ENCODE measurements around the gene AIP. TPM values are rescaled to one million over a fixed set of nuclear protein-coding genes. Genes with fewer than 3 reads are reported as not detected.

AIP gene
- total RNA-seq, 1 experiment from 2014 or later: 61.0 TPM

- Histone ChIP-seq H3K27ac (ENCODE audit: low read depth, low read length) (peak overlapping the region; percentile 88), H3K27me3 (ENCODE audit: insufficient read depth, low read length) (no peaks in the 10 kb centered on the region), H3K36me3 (ENCODE audit: control insufficient read depth in 1 of 2, insufficient read depth in 2 of 2, low read length in 2 of 2) (no peaks in the 10 kb centered on the region), H2AFZ (ENCODE audit: low read depth, low read length, poor library complexity, severe bottlenecking) (no peak overlapping the region), H3K4me3 (replicated peaks in 1 of 2; ENCODE audit: low read depth in 1 of 2, low read length in 2 of 2) (peak overlapping the region; percentile 82 to 95), H4K20me1 (ENCODE audit: insufficient read depth) (no peaks in the 10 kb centered on the region), H3K9me2 (ENCODE audit: insufficient read depth) (no peaks in the 10 kb centered on the region), H3K9ac (ENCODE audit: low read length) (peak overlapping the region; percentile 95), H3K9me3 (ENCODE audit: control insufficient read depth in 1 of 2, insufficient read depth in 1 of 2, low read depth in 1 of 2, low read length in 2 of 2) (no peaks in the 10 kb centered on the region), H3K4me2 (ENCODE audit: low read length) (peak overlapping the region; percentile 100), H3K4me1 (ENCODE audit: control insufficient read depth in 1 of 2, insufficient read depth in 2 of 2, low read length in 2 of 2) (peaks cover 29 to 50% of the 10 kb centered on the region in 2 experiments), H3K79me2 (ENCODE audit: insufficient read depth, low read length) (peaks cover 15% of the 10 kb centered on the region; the same call in 1 of the 2 replicates)
- DNase-seq (ENCODE audit: low read depth, low spot score): no peak
- ChIA-PET RAD21 (ENCODE audit: low non-redundant PET in 1 of 2, low total read pairs in 2 of 2, uncharacterized antibody in 2 of 2, unreplicated experiment in 2 of 2) (interaction anchor here in 1 of 2 experiments (1.4 to 2.2 kb wide), 2 partner anchors 67 to 86 kb away, joined by 3 to 6 read pairs; partner anchors contain the start of gene PPP1CA), POLR2A (interaction anchor here (1.0 to 2.1 kb wide), 5 partner anchors 12 to 114 kb away, joined by 3 to 9 read pairs (median 3); partner anchors contain the start of genes AIP and RAD9A), CTCF (interaction anchor here (1.9 kb wide), 1 partner anchor 67 kb away, joined by 8 read pairs; the partner anchor contains the start of gene PPP1CA)
- ATAC-seq: peak; percentile 0; the same call in 1 of the 2 replicates
- intact Hi-C loops (cut with micrococcal nuclease): loop anchor here (2.0 to 5.0 kb wide), 2 partner anchors 66 to 116 kb away; partner anchors contain the start of gene POLD4
- BruUV-seq (replicated peaks): no TSS peak
- no peak for TF ChIP-seq TCF7L2 (IDR thresholded peaks at IDR 0.05; ENCODE audit: borderline replicate concordance, extremely low read depth, insufficient read depth, insufficient read length)
- no peak for TF ChIP-seq EGR1 (IDR thresholded peaks at IDR 0.05; ENCODE audit: low read depth)
- no peak for TF ChIP-seq RAD21 (IDR thresholded peaks at IDR 0.05; ENCODE audit: low read depth)
- no peak for TF ChIP-seq CEBPB (IDR thresholded peaks at IDR 0.05; ENCODE audit: low read depth)
- no peak for TF ChIP-seq CTCF (IDR thresholded peaks at IDR 0.05 in 2 of 3, conservative IDR thresholded peaks at IDR 0.05 in 1 of 3; ENCODE audit: borderline replicate concordance in 1 of 3, insufficient read depth in 1 of 3, low read depth in 2 of 3, low read length in 2 of 3)
- TF ChIP-seq ELF1 (IDR thresholded peaks at IDR 0.05; ENCODE audit: borderline replicate concordance, low read depth): no peak
- no peak for TF ChIP-seq SRF (IDR thresholded peaks at IDR 0.05; ENCODE audit: low read depth)
- TF ChIP-seq SP1 (IDR thresholded peaks at IDR 0.05; ENCODE audit: low read depth): no peak
- no peak for TF ChIP-seq FOSL1 (IDR thresholded peaks at IDR 0.05; ENCODE audit: low read depth)
- TF ChIP-seq JUND (IDR thresholded peaks at IDR 0.05): no peak
- TF ChIP-seq CBX3 (IDR thresholded peaks at IDR 0.05; ENCODE audit: low read depth): no peak
- TF ChIP-seq EZH2 (IDR thresholded peaks at IDR 0.05): no peak
- no peak for TF ChIP-seq REST (IDR thresholded peaks at IDR 0.05; ENCODE audit: low read depth)
- no peak for TF ChIP-seq EZH2phosphoT487 (IDR thresholded peaks at IDR 0.05; ENCODE audit: borderline replicate concordance)
- no peak for TF ChIP-seq MAX (IDR thresholded peaks at IDR 0.05)
- no peak for TF ChIP-seq ZNF274 (IDR thresholded peaks at IDR 0.05; ENCODE audit: low read depth, low read length)
- TF ChIP-seq SIN3A (IDR thresholded peaks at IDR 0.05; ENCODE audit: low read depth): no peak
Measured at GRCh38 chr11:67468456-67468758, 14.4 kb upstream of the AIP start.

All from HCT116 (cell line).